T47D (cell line): ENCODE data around the gene BRCA1.
"Not testable (repeated sequence)": the region's sequence is repeated elsewhere in the genome, so short reads cannot be mapped to it uniquely, and the experiment has no call there.

Experiments
- DNase-seq, 2 experiments: peaks; one replicate each; pipeline versions ENCODE4 v3.0.0 to v3.0.0-alpha.2; 2011 to 2012; ENCODE audit warnings: low read depth in 1 of 2, low spot score in 1 of 2
- JUND ChIP-seq: IDR thresholded peaks from 2 replicates; pipeline ENCODE4 v1.6.1; 2012; ENCODE audit warnings: low read depth
- in situ Hi-C: cut with HindIII; loops from 2 replicates; pipeline ENCODE4 v1.10.0; 2016; ENCODE audit warnings: low sequenced_read_pairs, low pct_unique_long_range_greater_than_20kb

BRCA1 gene

GRCh38 chr17:43146649-43147048 is 21.5 kb upstream of the BRCA1 start:
- DNase-seq = no peak
- no peak for TF ChIP-seq JUND
- in situ Hi-C loops = no loop called here

GRCh38 chr17:43143201-43143600 is 18.0 kb upstream of the BRCA1 start:
- DNase-seq = no peak
- in situ Hi-C loops = no loop called here
- TF ChIP-seq JUND = no peak

GRCh38 chr17:43142153-43142552 is 17.0 kb upstream of the BRCA1 start:
- no peak for DNase-seq
- TF ChIP-seq JUND = no peak
- in situ Hi-C loops = no loop called here

GRCh38 chr17:43140396-43141332 is 15.5 kb upstream of the BRCA1 start:
- DNase-seq = no peak
- no peak for TF ChIP-seq JUND
- in situ Hi-C loops = no loop called here

- in situ Hi-C loops, DNase-seq: not testable (repeated sequence)
Observed at GRCh38 chr17:43138531-43138930, 13.4 kb upstream of the BRCA1 start.

GRCh38 chr17:43136574-43136973 is 11.4 kb upstream of the BRCA1 start:
- DNase-seq, in situ Hi-C loops: not testable (repeated sequence)

GRCh38 chr17:43135454-43135819 is 10.3 kb upstream of the BRCA1 start:
- no peak for TF ChIP-seq JUND
- in situ Hi-C loops = no loop called here
- no peak for DNase-seq

GRCh38 chr17:43134774-43135453 is 9.8 kb upstream of the BRCA1 start:
- no peak for DNase-seq
- TF ChIP-seq JUND = no peak
- in situ Hi-C loops = no loop called here

- in situ Hi-C loops, DNase-seq: not testable (repeated sequence)
Observed at GRCh38 chr17:43133439-43133838, 8.3 kb upstream of the BRCA1 start.

- in situ Hi-C loops = no loop called here
- no peak for DNase-seq
- TF ChIP-seq JUND = no peak
Observed at GRCh38 chr17:43132117-43132516, 7.0 kb upstream of the BRCA1 start.

- DNase-seq = no peak
Observed at GRCh38 chr17:43129671-43130010, 4.5 kb upstream of the BRCA1 start.

GRCh38 chr17:43127333-43127876 is 2.2 kb upstream of the BRCA1 start:
- DNase-seq, in situ Hi-C loops: not testable (repeated sequence)

More at GRCh38 chr17:43129671-43130010, 4.5 kb upstream of the BRCA1 start:
- in situ Hi-C loops = no loop called here
- no peak for TF ChIP-seq JUND

- in situ Hi-C loops = no loop called here
- DNase-seq = no peak
- no peak for TF ChIP-seq JUND
Observed at GRCh38 chr17:43126911-43127290, 1.7 kb upstream of the BRCA1 start.
